Uterus (tissue), 4 donors: ENCODE measurements around the gene PDE5A. TPM values are rescaled to one million over a fixed set of nuclear protein-coding genes. Genes with fewer than 3 reads are reported as not detected.

ENCODE experiments used
- DNase-seq, 2 donors: peaks; one replicate each; pipeline ENCODE4 v3.0.0-alpha.2; 2019 to 2020
- H3K27ac ChIP-seq, 2 donors: fragments of 200-600 bp; sonication (generic); 1 replicate in 1 of 2; 2 replicates in 1 of 2; pipeline ENCODE4 v1.5.1; 2016 to 2018
- H3K27me3 ChIP-seq, 2 donors: fragments of 200-600 bp; sonication (generic); one replicate each; pipeline ENCODE4 v1.5.1; 2018 to 2019; ENCODE audit warnings: control low read depth in 1 of 2
- H3K36me3 ChIP-seq, 2 donors: fragments of 200-600 bp; sonication (generic); one replicate each; pipeline ENCODE4 v1.5.1; 2019; ENCODE audit warnings: control low read depth in 1 of 2
- H3K4me1 ChIP-seq, 2 donors: fragments of 200-600 bp; sonication (generic); one replicate each; pipeline ENCODE4 v1.5.1; 2018 to 2019; ENCODE audit warnings: control low read depth in 1 of 2
- H3K4me3 ChIP-seq, 2 donors: fragments of 200-600 bp; sonication (generic); 1 replicate in 1 of 2; 2 replicates in 1 of 2; pipeline ENCODE4 v1.5.1; 2018 to 2019; ENCODE audit warnings: mild to moderate bottlenecking in 1 of 2
- H3K9me3 ChIP-seq, 2 donors: fragments of 200-600 bp; sonication (generic); one replicate each; pipeline ENCODE4 v1.5.1; 2019; ENCODE audit warnings: control low read depth in 1 of 2
- POLR2A ChIP-seq, 2 donors: fragments of 450-650 bp; IDR thresholded peaks; one replicate each; pipeline ENCODE4 v1.6.1; 2016; ENCODE audit warnings: antibody characterized with exemption in 2 of 2, mild to moderate bottlenecking in 1 of 2, moderate library complexity in 1 of 2
- intact Hi-C: fragments of 100-400 bp; cut with DNase I; formaldehyde crosslinking; loops from one replicate; pipeline ENCODE4 v1.15.1; 2023; ENCODE audit warnings: low total_unique reads
- total RNA-seq, 4 donors: library from RNA; depleted of rRNA in 3 of 4; stranded (reverse); fragments of >200 nt in 3 of 4; gene quantifications; one replicate each; pipeline versions ENCODE4 v1.1.0 to v1.2.4, GENCODE V29; 2014 to 2023
- TF ChIP-seq, protein P1 (sequence below), 4 experiments: fragments of 200-600 bp in 2 of 4; fragments of 450-650 bp in 2 of 4; sonication (generic) in 2 of 4; IDR thresholded peaks; one replicate each; pipeline ENCODE4 v1.5.1; 2016 to 2019; ENCODE audit warnings: antibody characterized with exemption in 4 of 4, mild to moderate bottlenecking in 2 of 4, moderate library complexity in 1 of 4
- donor health status: DM: yes; HTN: yes; CAD: no.

PDE5A gene
- total RNA-seq, 4 donors from 2014 or later: 13.5 to 192 (median 84.2) TPM

DNA sequence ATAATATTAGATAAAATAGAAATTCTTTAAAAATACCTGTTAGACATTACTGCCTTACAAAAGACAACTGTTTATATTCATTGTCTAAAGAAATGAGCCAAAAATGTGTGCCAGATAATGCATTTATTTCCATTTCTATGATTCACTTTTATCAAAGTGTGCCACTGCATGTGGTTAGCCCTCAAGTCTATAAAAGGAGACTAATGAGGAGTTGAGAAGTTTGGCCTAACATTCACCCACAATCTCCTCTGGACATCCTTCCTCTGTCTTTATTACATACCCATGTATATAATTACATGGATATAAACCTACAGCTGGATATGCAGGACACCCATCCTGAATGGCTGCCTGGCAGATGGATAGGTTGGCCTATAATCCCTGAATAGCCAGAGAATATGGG lies 42.6 kb upstream of the PDE5A start:
- no peaks in the 10 kb centered on the region for H3K9me3 ChIP-seq
- no peak for TF ChIP-seq POLR2A (IDR thresholded peaks at IDR 0.05)
- TF ChIP-seq, protein P1, sequence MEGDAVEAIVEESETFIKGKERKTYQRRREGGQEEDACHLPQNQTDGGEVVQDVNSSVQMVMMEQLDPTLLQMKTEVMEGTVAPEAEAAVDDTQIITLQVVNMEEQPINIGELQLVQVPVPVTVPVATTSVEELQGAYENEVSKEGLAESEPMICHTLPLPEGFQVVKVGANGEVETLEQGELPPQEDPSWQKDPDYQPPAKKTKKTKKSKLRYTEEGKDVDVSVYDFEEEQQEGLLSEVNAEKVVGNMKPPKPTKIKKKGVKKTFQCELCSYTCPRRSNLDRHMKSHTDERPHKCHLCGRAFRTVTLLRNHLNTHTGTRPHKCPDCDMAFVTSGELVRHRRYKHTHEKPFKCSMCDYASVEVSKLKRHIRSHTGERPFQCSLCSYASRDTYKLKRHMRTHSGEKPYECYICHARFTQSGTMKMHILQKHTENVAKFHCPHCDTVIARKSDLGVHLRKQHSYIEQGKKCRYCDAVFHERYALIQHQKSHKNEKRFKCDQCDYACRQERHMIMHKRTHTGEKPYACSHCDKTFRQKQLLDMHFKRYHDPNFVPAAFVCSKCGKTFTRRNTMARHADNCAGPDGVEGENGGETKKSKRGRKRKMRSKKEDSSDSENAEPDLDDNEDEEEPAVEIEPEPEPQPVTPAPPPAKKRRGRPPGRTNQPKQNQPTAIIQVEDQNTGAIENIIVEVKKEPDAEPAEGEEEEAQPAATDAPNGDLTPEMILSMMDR (IDR thresholded peaks at IDR 0.05): no peak
- H3K27ac ChIP-seq: no peak overlapping the region
- intact Hi-C loops: no loop called here
- H3K4me3 ChIP-seq: no peak overlapping the region
- DNase-seq: no peak
- no peaks in the 10 kb centered on the region for H3K4me1 ChIP-seq
- no peaks in the 10 kb centered on the region for H3K27me3 ChIP-seq
- H3K36me3 ChIP-seq: no peaks in the 10 kb centered on the region

DNA sequence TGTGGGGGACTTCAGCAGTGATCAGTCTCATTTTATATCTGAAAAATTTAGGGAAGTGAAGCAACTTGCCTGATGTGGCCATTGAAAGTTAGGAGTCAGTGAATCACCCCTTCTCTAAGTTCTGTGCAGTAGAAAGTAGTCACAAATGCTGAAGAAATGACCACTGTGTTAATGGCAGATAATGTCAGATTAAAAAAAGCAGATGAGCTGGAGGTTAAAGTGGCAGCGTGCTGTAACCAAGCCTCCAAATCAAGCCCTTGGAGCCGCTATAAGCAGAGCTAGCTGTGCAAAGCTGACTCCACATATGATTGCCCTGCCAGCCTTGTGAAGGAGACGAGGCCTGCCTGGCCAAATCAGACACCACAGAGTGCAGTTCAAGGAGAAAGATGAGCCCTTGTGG lies 39.2 kb upstream of the PDE5A start:
- H3K27ac ChIP-seq: no peak overlapping the region
- no peaks in the 10 kb centered on the region for H3K4me1 ChIP-seq
- no peak for DNase-seq
- TF ChIP-seq, protein P1 (IDR thresholded peaks at IDR 0.05): no peak
- no peak for TF ChIP-seq POLR2A (IDR thresholded peaks at IDR 0.05)
- no peaks in the 10 kb centered on the region for H3K27me3 ChIP-seq
- no peak overlapping the region for H3K4me3 ChIP-seq
- no peaks in the 10 kb centered on the region for H3K9me3 ChIP-seq
- H3K36me3 ChIP-seq: no peaks in the 10 kb centered on the region
- intact Hi-C loops: no loop called here

DNA sequence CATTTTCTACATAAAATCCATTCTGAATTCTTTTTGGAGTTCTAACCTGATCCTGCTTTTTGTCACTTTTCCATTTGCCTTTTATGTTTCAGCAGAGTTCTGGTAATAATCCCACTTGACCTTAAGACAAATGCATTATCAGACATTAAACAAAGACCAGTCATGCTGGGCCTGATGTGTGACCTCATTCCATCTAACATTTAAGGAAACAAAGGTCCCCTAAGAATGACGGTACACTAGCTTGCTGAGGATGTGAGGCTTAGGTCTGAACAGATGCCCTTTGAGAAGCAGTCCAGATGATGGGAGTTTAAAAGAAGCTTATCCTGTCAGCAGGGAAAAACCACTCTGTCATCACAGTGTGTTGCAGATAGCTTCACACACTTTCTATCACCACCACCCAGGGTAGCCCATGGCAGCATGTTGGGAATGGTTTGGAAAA lies 38.1 kb upstream of the PDE5A start:
- TF ChIP-seq, protein P1 (IDR thresholded peaks at IDR 0.05): no peak
- no peak for TF ChIP-seq POLR2A (IDR thresholded peaks at IDR 0.05)
- Histone ChIP-seq H3K4me1 (no peaks in the 10 kb centered on the region), H3K9me3 (no peaks in the 10 kb centered on the region), H3K27ac (no peak overlapping the region), H3K4me3 (no peak overlapping the region), H3K36me3 (no peaks in the 10 kb centered on the region), H3K27me3 (no peaks in the 10 kb centered on the region)
- DNase-seq: no peak
- intact Hi-C loops: no loop called here

DNA sequence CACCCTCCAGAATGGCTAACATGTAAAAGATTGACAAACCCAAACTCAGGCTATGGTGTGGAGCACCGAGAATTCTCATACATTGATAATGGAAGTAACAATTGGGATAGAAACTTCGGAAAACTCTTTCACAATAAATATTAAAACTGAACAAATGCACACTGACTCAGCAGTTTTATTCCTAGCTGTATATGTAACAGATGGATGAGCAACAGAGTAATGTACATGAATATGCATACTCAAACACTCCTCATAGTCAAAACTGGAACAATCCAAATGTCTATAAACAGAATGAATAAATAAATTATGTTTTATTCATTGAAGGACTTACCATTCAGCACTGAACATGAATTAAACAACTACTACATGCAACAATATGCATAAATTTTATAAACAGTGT lies 37.1 kb upstream of the PDE5A start:
- no peaks in the 10 kb centered on the region for H3K36me3 ChIP-seq
- TF ChIP-seq, protein P1 (IDR thresholded peaks at IDR 0.05): no peak
- no peak for TF ChIP-seq POLR2A (IDR thresholded peaks at IDR 0.05)
- H3K9me3 ChIP-seq: no peaks in the 10 kb centered on the region
- H3K27ac ChIP-seq: no peak overlapping the region
- H3K4me1 ChIP-seq: no peaks in the 10 kb centered on the region
- intact Hi-C loops: no loop called here
- no peaks in the 10 kb centered on the region for H3K27me3 ChIP-seq
- no peak overlapping the region for H3K4me3 ChIP-seq
- DNase-seq: no peak

DNA sequence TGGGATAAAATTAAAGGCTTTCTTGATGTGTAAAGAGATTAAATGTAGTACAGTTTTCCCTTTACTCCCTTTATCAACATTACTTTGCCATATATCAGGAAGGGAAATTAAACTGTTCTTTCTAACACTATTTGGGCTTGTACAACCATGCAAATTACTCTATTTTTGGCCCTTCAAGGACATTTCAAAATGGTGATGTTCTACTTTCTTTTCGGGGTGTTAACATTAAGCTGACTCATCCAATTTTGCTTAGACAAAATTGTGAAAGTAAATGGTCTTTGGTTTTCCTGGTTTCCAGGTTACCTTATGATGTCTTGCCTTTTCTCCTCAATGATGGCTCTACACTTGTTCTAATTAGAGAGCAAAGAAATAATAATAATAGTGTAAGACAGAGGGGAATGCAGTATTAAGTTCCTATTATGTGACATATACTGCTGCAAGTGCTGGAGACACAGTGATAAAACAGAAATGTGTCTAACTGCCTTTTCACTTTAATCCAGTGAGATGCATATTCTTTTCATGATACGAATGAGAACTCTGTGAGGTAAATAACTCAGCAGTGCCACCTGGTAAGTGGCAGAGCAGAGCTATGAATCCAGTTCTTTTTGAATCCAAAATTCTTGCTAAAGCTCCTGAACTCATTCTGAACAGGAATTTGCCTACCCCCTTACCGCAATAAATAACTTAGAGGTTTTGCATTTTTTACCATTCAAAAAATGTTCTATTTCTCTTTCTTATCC lies 35.7 kb upstream of the PDE5A start:
- intact Hi-C loops: no loop called here
- H3K9me3 ChIP-seq: no peaks in the 10 kb centered on the region
- H3K4me1 ChIP-seq: no peaks in the 10 kb centered on the region
- TF ChIP-seq POLR2A (IDR thresholded peaks at IDR 0.05): no peak
- TF ChIP-seq, protein P1 (IDR thresholded peaks at IDR 0.05): no peak
- no peak overlapping the region for H3K4me3 ChIP-seq
- H3K27ac ChIP-seq: no peak overlapping the region
- no peaks in the 10 kb centered on the region for H3K27me3 ChIP-seq
- no peak for DNase-seq
- H3K36me3 ChIP-seq: no peaks in the 10 kb centered on the region
